Breast epithelium (tissue), 3 donors: ENCODE results near the gene EWSR1.

Source experiments
- CTCF ChIP-seq, 3 donors: fragments of 450-650 bp; IDR thresholded peaks; one replicate each; pipeline ENCODE4 v1.5.1; 2016 to 2017; ENCODE audit warnings: antibody characterized with exemption in 3 of 3, mild to moderate bottlenecking in 3 of 3, moderate library complexity in 3 of 3
- POLR2A ChIP-seq: fragments of 450-650 bp; IDR thresholded peaks from one replicate; pipeline ENCODE4 v1.6.1; 2016; ENCODE audit warnings: antibody characterized with exemption, mild to moderate bottlenecking, moderate library complexity
- POLR2AphosphoS5 ChIP-seq, 3 donors: sonication (generic); formaldehyde crosslinking; IDR thresholded peaks; one replicate each; pipeline ENCODE4 v1.6.1; 2017; ENCODE audit warnings: antibody characterized with exemption in 3 of 3

DNA sequence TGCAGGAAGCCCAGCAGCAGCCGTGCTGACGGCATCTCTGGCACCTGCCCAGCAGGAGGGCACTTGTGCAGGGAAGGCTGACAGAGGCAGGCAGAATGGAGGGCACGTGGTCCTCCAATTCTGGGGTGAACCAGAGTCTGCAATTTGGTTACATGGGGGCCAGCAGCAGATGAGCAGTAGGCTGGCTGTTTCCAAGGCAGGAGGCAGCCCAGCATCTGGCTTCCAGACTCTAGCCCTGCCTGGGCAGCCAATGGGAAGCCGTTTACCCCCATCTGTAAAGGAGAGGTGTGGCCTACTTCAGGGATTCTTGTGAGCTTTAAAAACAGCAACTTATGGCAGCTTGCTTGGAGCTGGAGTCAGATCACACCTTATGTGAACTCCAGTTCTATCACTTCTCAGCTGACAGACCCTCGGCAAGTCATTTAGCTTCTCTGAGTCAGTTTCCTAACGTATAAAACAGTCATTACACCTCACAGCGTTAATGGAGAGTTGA is 75.3 kb downstream of the EWSR1 start:
- no peak for TF ChIP-seq POLR2A
- no peak for TF ChIP-seq CTCF (IDR thresholded peaks at IDR 0.05)
- TF ChIP-seq POLR2AphosphoS5 (IDR thresholded peaks at IDR 0.05), result no peak
